Measurements from ENCODE around the gene SNAP25.

SNAP25 gene

GRCh38 chr20:10216146-10216791 lies 2.4 kb upstream of the SNAP25 start (continued):
- TF ChIP-seq ZNF76 (tag by site-specific recombination; IDR thresholded peaks at IDR 0.05; ENCODE audit: borderline replicate concordance, low read depth) (no peak), ZNF354C (tag by site-specific recombination; IDR thresholded peaks at IDR 0.05; ENCODE audit: borderline replicate concordance, low read depth) (no peak), SCRT1 (tag by site-specific recombination; IDR thresholded peaks at IDR 0.05; ENCODE audit: borderline replicate concordance) (no peak), ZBTB1 (tag by site-specific recombination; IDR thresholded peaks at IDR 0.05) (no peak), BCL11A (tag by site-specific recombination; IDR thresholded peaks at IDR 0.05; ENCODE audit: low read depth) (peak; percentile 60; the same call in 1 of the 2 replicates), ZNF10 (tag by site-specific recombination; IDR thresholded peaks at IDR 0.05) (no peak), GLIS2 (tag by site-specific recombination; IDR thresholded peaks at IDR 0.05) (no peak), ZNF610 (tag by site-specific recombination; IDR thresholded peaks at IDR 0.05; ENCODE audit: borderline replicate concordance) (no peak), ZNF555 (tag by site-specific recombination; conservative IDR thresholded peaks at IDR 0.05) (no peak), HOXA7 (CRISPR knock-in tag; IDR thresholded peaks at IDR 0.05; ENCODE audit: borderline replicate concordance) (no peak), ZNF600 (tag by site-specific recombination; IDR thresholded peaks at IDR 0.05) (no peak), ZBTB8A (tag by site-specific recombination; IDR thresholded peaks at IDR 0.05) (no peak), ZFP69B (tag by site-specific recombination; IDR thresholded peaks at IDR 0.05) (no peak), ZNF423 (tag by site-specific recombination; IDR thresholded peaks at IDR 0.05) (no peak), ZNF544 (tag by site-specific recombination; IDR thresholded peaks at IDR 0.05) (no peak), ZBTB48 (tag by site-specific recombination; IDR thresholded peaks at IDR 0.05) (no peak), INSM2 (tag by site-specific recombination; IDR thresholded peaks at IDR 0.05) (peak; percentile 75), ZNF48 (tag by site-specific recombination; IDR thresholded peaks at IDR 0.05) (no peak), GFI1B (tag by site-specific recombination; IDR thresholded peaks at IDR 0.05) (peak; percentile 76; the same call in 1 of the 2 replicates), ZIC2 (tag by site-specific recombination; IDR thresholded peaks at IDR 0.05) (no peak), SETDB1 (IDR thresholded peaks at IDR 0.05; ENCODE audit: insufficient read length, low read length) (no peak), ZNF121 (tag by site-specific recombination; IDR thresholded peaks at IDR 0.05) (no peak), OSR2 (tag by site-specific recombination; IDR thresholded peaks at IDR 0.05) (peak; percentile 46; the same call in 1 of the 2 replicates), WT1 (tag by site-specific recombination; IDR thresholded peaks at IDR 0.05) (peak; percentile 87), ZNF707 (tag by site-specific recombination; IDR thresholded peaks at IDR 0.05) (no peak), ZSCAN5A (tag by site-specific recombination; IDR thresholded peaks at IDR 0.05) (no peak), ZNF701 (tag by site-specific recombination; IDR thresholded peaks at IDR 0.05) (no peak), ZNF221 (tag by site-specific recombination; IDR thresholded peaks at IDR 0.05; ENCODE audit: borderline replicate concordance) (no peak), ZNF341 (tag by site-specific recombination; IDR thresholded peaks at IDR 0.05; ENCODE audit: low read depth) (no peak), ZNF16 (tag by site-specific recombination; IDR thresholded peaks at IDR 0.05; ENCODE audit: low read depth) (no peak), ZSCAN18 (tag by site-specific recombination; IDR thresholded peaks at IDR 0.05) (no peak), KLF17 (tag by site-specific recombination; IDR thresholded peaks at IDR 0.05) (no peak; the same call in 1 of the 2 replicates), ZNF362 (tag by site-specific recombination; IDR thresholded peaks at IDR 0.05) (peak; percentile 75; the same call in 1 of the 2 replicates)
- TF ChIP-seq, protein P1, sequence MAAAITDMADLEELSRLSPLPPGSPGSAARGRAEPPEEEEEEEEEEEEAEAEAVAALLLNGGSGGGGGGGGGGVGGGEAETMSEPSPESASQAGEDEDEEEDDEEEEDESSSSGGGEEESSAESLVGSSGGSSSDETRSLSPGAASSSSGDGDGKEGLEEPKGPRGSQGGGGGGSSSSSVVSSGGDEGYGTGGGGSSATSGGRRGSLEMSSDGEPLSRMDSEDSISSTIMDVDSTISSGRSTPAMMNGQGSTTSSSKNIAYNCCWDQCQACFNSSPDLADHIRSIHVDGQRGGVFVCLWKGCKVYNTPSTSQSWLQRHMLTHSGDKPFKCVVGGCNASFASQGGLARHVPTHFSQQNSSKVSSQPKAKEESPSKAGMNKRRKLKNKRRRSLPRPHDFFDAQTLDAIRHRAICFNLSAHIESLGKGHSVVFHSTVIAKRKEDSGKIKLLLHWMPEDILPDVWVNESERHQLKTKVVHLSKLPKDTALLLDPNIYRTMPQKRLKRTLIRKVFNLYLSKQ (tag by site-specific recombination; IDR thresholded peaks at IDR 0.05; ENCODE audit: borderline replicate concordance) = no peak
